Right lobe of liver (tissue), 6 donors: ENCODE data around the gene PDE4C. TPM values are rescaled to one million over a fixed set of nuclear protein-coding genes. Genes with fewer than 3 reads are reported as not detected.

ENCODE experiments used
- ATAC-seq, 4 donors: fragments of 200-7000 bp; cut with Tn5 transposase; one replicate each; pipeline ENCODE4 v1.9.1; 2020; ENCODE audit warnings: mild to moderate bottlenecking in 4 of 4, moderate library complexity in 4 of 4
- DNase-seq, 3 donors: peaks; one replicate each; pipeline ENCODE4 v3.0.0-alpha.2; 2020
- H3K27ac ChIP-seq, 3 donors: fragments of 200-600 bp; one replicate each; pipeline ENCODE4 v1.8.0; 2022
- H3K27me3 ChIP-seq, 2 donors: fragments of 200-600 bp; one replicate each; pipeline ENCODE4 v1.8.0; 2022
- H3K36me3 ChIP-seq, 4 donors: fragments of 200-600 bp; sonication (generic) in 1 of 4; one replicate each; pipeline versions ENCODE4 v1.5.1 to v1.8.0; 2017 to 2022; ENCODE audit warnings: control low read depth in 1 of 4
- H3K4me1 ChIP-seq, 4 donors: fragments of 200-600 bp; sonication (generic) in 1 of 4; one replicate each; pipeline versions ENCODE4 v1.5.1 to v1.8.0; 2017 to 2022; ENCODE audit warnings: control low read depth in 1 of 4
- H3K4me3 ChIP-seq, 3 donors: fragments of 200-600 bp; one replicate each; pipeline ENCODE4 v1.8.0; 2022
- H3K9me3 ChIP-seq, 4 donors: fragments of 200-600 bp; sonication (generic) in 1 of 4; one replicate each; pipeline versions ENCODE4 v1.5.1 to v1.8.0; 2017 to 2022; ENCODE audit warnings: control low read depth in 1 of 4
- POLR2A ChIP-seq: fragments of 450-650 bp; IDR thresholded peaks from one replicate; pipeline ENCODE4 v1.6.1; 2017; ENCODE audit warnings: antibody characterized with exemption, mild to moderate bottlenecking
- WGBS: methylation state at CpG from one replicate; pipeline ENCODE4 v1.1.6; 2018; ENCODE audit warnings: low coverage, low lambda C conversion rate; ENCODE audit not compliant: insufficient coverage; ENCODE audit errors: missing lambda C conversion rate; 5-methylcytosine and 5-hydroxymethylcytosine counted together
- intact Hi-C, 2 donors: fragments of 100-400 bp; cut with DNase I; formaldehyde crosslinking; loops; one replicate each; pipeline versions ENCODE4 v1.11.2 to v1.14.1; 2022
- total RNA-seq, 6 experiments: library from RNA; depleted of rRNA in 2 of 6; stranded (reverse); fragments of >200 nt in 2 of 6; fragmentation: NEBNext Ultra II Directional in 3 of 6; extraction: Animal tissue kit (Norgen Biotek cat#: 25700) in 3 of 6; gene quantifications; one replicate each; pipeline versions ENCODE4 v1.1.0 to v1.2.4, GENCODE V29; 2016 to 2023
- TF ChIP-seq, protein P1 (sequence below), 4 donors: fragments of 200-600 bp in 3 of 4; fragments of 450-650 bp in 1 of 4; IDR thresholded peaks; one replicate each; pipeline versions ENCODE4 v1.5.1 to v1.8.0; 2016 to 2022; ENCODE audit warnings: antibody characterized with exemption in 4 of 4, mild to moderate bottlenecking in 2 of 4
- donor health status: DM: no; HTN: yes; CAD: no.
- donor health status: DM: no; HTN: no; CAD: no.
- donor health status: DM: no; HTN: no; CAD: no.
- donor health status: DM: no; HTN: yes; CAD: no.
- donor health status: DM: no; HTN: yes; CAD: no.

The PDE4C gene
- total RNA-seq, 6 experiments from 2014 or later, result 0.25 to 1.1 (median 0.57) TPM

DNA sequence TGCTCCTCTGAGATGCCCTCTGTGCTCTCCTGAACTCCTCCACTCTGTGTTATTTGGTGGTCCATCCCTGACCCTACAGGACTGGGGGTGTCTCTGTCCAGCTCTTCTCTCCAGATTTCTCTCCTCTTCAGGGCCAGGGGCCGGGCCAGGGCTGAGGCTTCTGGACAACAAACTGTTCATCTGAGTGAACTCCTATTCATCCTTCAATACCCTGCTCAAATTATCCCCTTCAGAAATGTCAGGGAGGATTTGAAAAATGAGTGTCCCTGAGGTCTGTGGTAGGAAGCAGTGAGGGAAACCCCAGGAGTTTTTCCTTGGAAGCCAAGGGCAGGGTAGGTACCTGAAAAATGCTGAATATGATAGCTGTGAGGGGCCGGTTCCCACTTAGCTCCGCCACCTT is 7.6 kb downstream of the PDE4C start:
- intact Hi-C loops, result no loop called here
- H3K4me1 ChIP-seq, result no peaks in the 10 kb centered on the region
- no peak overlapping the region for H3K4me3 ChIP-seq
- WGBS, result 85% methylated on average over 3 of the region's 3 CpGs
- no peak overlapping the region for H3K27ac ChIP-seq
- no peaks in the 10 kb centered on the region for H3K36me3 ChIP-seq
- no peaks in the 10 kb centered on the region for H3K27me3 ChIP-seq
- no peak for DNase-seq
- TF ChIP-seq, protein P1, sequence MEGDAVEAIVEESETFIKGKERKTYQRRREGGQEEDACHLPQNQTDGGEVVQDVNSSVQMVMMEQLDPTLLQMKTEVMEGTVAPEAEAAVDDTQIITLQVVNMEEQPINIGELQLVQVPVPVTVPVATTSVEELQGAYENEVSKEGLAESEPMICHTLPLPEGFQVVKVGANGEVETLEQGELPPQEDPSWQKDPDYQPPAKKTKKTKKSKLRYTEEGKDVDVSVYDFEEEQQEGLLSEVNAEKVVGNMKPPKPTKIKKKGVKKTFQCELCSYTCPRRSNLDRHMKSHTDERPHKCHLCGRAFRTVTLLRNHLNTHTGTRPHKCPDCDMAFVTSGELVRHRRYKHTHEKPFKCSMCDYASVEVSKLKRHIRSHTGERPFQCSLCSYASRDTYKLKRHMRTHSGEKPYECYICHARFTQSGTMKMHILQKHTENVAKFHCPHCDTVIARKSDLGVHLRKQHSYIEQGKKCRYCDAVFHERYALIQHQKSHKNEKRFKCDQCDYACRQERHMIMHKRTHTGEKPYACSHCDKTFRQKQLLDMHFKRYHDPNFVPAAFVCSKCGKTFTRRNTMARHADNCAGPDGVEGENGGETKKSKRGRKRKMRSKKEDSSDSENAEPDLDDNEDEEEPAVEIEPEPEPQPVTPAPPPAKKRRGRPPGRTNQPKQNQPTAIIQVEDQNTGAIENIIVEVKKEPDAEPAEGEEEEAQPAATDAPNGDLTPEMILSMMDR (IDR thresholded peaks at IDR 0.05), result no peak
- TF ChIP-seq POLR2A, result no peak
- ATAC-seq, result no peak
- H3K9me3 ChIP-seq, result no peaks in the 10 kb centered on the region

DNA sequence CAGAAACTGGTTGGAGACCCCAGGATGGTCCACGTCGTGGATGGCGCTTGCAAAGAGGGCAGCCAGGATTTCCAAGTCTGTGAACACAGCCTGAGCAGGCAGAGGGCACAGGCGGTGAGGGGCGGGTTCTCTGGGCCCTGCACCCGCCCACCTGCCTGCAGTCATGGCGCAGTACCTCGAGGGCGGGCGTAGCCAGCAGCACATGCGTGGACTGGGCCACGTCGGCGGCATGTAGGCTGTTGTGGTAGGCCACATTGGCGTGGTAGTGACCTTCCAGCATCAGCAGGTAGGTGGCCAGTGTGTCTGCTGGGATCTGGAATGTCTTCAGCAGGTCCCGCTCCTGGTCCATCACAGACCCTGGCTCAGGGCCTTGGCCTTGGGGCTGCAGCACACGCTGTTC is 8.1 kb downstream of the PDE4C start:
- ATAC-seq (no peak), DNase-seq (no peak)
- Histone ChIP-seq H3K9me3 (no peaks in the 10 kb centered on the region), H3K27ac (no peak overlapping the region), H3K4me3 (no peak overlapping the region), H3K4me1 (no peaks in the 10 kb centered on the region), H3K27me3 (no peaks in the 10 kb centered on the region), H3K36me3 (no peaks in the 10 kb centered on the region)
- intact Hi-C loops, result no loop called here
- WGBS, result 100% methylated on average over 3 of the region's 17 CpGs
- TF ChIP-seq, protein P1 (IDR thresholded peaks at IDR 0.05), result no peak
- TF ChIP-seq POLR2A, result no peak

DNA sequence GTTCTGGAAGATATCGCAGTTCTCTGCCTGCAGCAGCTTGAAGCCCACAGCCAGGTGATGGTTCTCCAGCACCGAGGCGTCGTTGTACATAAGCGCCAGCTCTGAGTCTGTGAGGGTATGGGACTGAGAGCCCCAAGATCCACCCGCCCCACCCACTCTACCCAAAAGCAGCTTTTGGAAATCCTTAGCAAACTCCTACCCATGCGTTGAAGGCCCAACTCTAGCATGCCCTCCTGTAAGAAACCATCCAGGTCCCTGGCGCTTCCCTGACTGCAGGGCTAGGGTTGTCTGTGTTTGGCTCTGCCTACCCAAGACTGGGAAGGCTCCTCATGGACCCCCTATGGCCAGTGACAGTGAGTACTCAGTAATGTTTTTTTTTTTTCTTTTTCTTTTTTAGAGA is 9.4 kb downstream of the PDE4C start:
- ATAC-seq, result no peak
- H3K4me1 ChIP-seq, result no peaks in the 10 kb centered on the region
- no peaks in the 10 kb centered on the region for H3K36me3 ChIP-seq
- TF ChIP-seq, protein P1 (IDR thresholded peaks at IDR 0.05), result no peak
- TF ChIP-seq POLR2A, result no peak
- H3K9me3 ChIP-seq, result no peaks in the 10 kb centered on the region
- intact Hi-C loops, result no loop called here
- H3K27ac ChIP-seq, result no peak overlapping the region
- no peaks in the 10 kb centered on the region for H3K27me3 ChIP-seq
- no peak overlapping the region for H3K4me3 ChIP-seq
- DNase-seq, result no peak
- WGBS, result 100% methylated on average over 4 of the region's 8 CpGs

DNA sequence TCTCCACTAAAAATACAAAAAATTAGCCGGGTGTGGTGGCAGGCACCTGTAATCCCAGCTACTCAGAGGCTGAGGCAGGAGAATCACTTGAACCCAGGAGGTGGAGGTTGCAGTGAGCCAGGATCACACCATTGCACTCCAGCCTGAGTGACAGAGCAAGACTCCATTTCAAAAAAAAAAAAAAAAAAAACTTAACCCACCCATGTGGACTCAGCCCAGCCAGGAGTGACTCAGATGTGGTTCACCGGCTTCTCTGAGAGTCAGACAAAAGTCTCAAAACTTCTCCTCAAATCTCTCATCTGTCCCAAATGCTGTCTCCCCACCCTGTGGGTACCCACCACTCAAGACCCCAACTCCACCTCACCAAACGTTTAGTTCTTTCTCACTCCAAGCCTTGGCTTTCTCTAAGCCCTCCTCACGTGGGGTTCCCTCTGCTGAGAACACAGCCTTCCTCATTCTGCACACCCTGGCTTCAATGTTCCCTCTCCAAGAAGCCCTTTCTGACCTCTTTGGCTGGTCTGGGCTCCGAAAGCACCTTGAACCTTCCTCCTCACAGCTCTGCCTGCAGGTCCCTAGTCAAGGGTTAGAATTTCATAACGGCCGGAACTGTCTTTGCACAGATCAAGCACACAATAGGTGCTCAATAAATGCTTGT is 11.3 kb downstream of the PDE4C start:
- H3K27ac ChIP-seq, result no peak overlapping the region
- ATAC-seq (no peak), DNase-seq (no peak)
- H3K36me3 ChIP-seq, result no peaks in the 10 kb centered on the region
- no peaks in the 10 kb centered on the region for H3K4me1 ChIP-seq
- TF ChIP-seq, protein P1 (IDR thresholded peaks at IDR 0.05), result no peak
- TF ChIP-seq POLR2A, result no peak
- WGBS, result 52% methylated on average over 6 of the region's 7 CpGs
- intact Hi-C loops, result loop anchor here (5.0 kb wide), 2 partner anchors 32 to 37 kb away; no protein-coding TSS in a partner anchor
- H3K27me3 ChIP-seq, result no peaks in the 10 kb centered on the region
- no peaks in the 10 kb centered on the region for H3K9me3 ChIP-seq
- no peak overlapping the region for H3K4me3 ChIP-seq
